Astrocyte (in vitro differentiated cells and primary cell): ENCODE data around the gene MGMT. TPM values are rescaled to one million over a fixed set of nuclear protein-coding genes. Genes with fewer than 3 reads are reported as not detected.

Experiments
- DNase-seq: peaks from one replicate; pipeline ENCODE4 v3.0.0-alpha.2; 2010; ENCODE audit warnings: low read depth
- FAIRE-seq: peaks from 2 replicates; lab custom pipeline; 2011; peaks lifted over from hg19 to GRCh38; lab: Jason Lieb, UNC
- H2AFZ ChIP-seq: 2 replicates; pipeline ENCODE4 v1.6.0; 2012; ENCODE audit warnings: low read depth, low read length, inconsistent platforms
- H3K27ac ChIP-seq: 2 replicates; pipeline ENCODE4 v1.5.1; 2011; ENCODE audit warnings: low read depth, low read length, inconsistent platforms
- H3K27me3 ChIP-seq: 2 replicates; pipeline ENCODE4 v1.6.0; 2011; ENCODE audit warnings: low read length, inconsistent platforms; ENCODE audit not compliant: insufficient read depth
- H3K36me3 ChIP-seq: 2 replicates; pipeline ENCODE4 v1.5.1; 2011; ENCODE audit warnings: low read length, inconsistent platforms; ENCODE audit not compliant: insufficient read depth
- H3K4me1 ChIP-seq: 2 replicates; pipeline ENCODE4 v1.5.1; 2011; ENCODE audit warnings: low read length, inconsistent platforms; ENCODE audit not compliant: insufficient read depth
- H3K4me2 ChIP-seq: 2 replicates; pipeline ENCODE4 v1.6.0; 2012; ENCODE audit warnings: low read length, inconsistent platforms
- H3K4me3 ChIP-seq: 2 replicates; pipeline ENCODE4 v1.5.1; 2011; ENCODE audit warnings: low read depth, mild to moderate bottlenecking, low read length, inconsistent platforms; ENCODE audit not compliant: insufficient read depth
- H3K79me2 ChIP-seq: 2 replicates; pipeline ENCODE4 v1.6.0; 2012; ENCODE audit warnings: mild to moderate bottlenecking, low read length, inconsistent platforms; ENCODE audit not compliant: insufficient read depth
- H3K9ac ChIP-seq: 2 replicates; pipeline ENCODE4 v1.6.0; 2012; ENCODE audit warnings: mild to moderate bottlenecking, low read length, inconsistent platforms
- H3K9me3 ChIP-seq: 2 replicates; pipeline ENCODE4 v1.5.1; 2012; ENCODE audit warnings: low read depth, mild to moderate bottlenecking, low read length, inconsistent platforms; ENCODE audit not compliant: insufficient read depth
- H4K20me1 ChIP-seq: 2 replicates; pipeline ENCODE4 v1.6.0; 2012; ENCODE audit warnings: low read length, inconsistent platforms; ENCODE audit not compliant: insufficient read depth
- H3K27ac Mint-ChIP-seq: one replicate; pipeline ENCODE4 v1.8.0; 2021; ENCODE audit warnings: mild to moderate bottlenecking, mixed read lengths; ENCODE audit not compliant: unreplicated experiment
- H3K27me3 Mint-ChIP-seq: one replicate; pipeline ENCODE4 v1.8.0; 2021; ENCODE audit warnings: low read depth, mixed read lengths; ENCODE audit not compliant: unreplicated experiment
- H3K36me3 Mint-ChIP-seq: one replicate; pipeline ENCODE4 v1.8.0; 2021; ENCODE audit warnings: low read depth, mixed read lengths; ENCODE audit not compliant: unreplicated experiment
- H3K4me1 Mint-ChIP-seq: one replicate; pipeline ENCODE4 v1.8.0; 2021; ENCODE audit warnings: low read depth, mixed read lengths; ENCODE audit not compliant: unreplicated experiment
- H3K4me3 Mint-ChIP-seq: one replicate; pipeline ENCODE4 v1.8.0; 2021; ENCODE audit warnings: mild to moderate bottlenecking, moderate library complexity, mixed read lengths; ENCODE audit not compliant: unreplicated experiment
- H3K9me3 Mint-ChIP-seq: one replicate; pipeline ENCODE4 v1.8.0; 2021; ENCODE audit warnings: mild to moderate bottlenecking, mixed read lengths; ENCODE audit not compliant: unreplicated experiment
- CTCF ChIP-seq: IDR thresholded peaks from 2 replicates; pipeline ENCODE4 v1.5.1; 2011; ENCODE audit warnings: low read depth, mild to moderate bottlenecking, inconsistent platforms, low read length, moderate library complexity; ENCODE audit not compliant: insufficient read depth
- EZH2 ChIP-seq: IDR thresholded peaks from 2 replicates; pipeline ENCODE4 v1.6.1; 2012; ENCODE audit warnings: mild to moderate bottlenecking, low read length, inconsistent platforms; ENCODE audit not compliant: insufficient read depth
- total RNA-seq: library from RNA; stranded (reverse); gene quantifications from 2 replicates; pipeline ENCODE4 v1.2.1, GENCODE V29; 2021

The MGMT gene
- total RNA-seq, 1 donor from 2014 or later = 9.5 TPM

DNA sequence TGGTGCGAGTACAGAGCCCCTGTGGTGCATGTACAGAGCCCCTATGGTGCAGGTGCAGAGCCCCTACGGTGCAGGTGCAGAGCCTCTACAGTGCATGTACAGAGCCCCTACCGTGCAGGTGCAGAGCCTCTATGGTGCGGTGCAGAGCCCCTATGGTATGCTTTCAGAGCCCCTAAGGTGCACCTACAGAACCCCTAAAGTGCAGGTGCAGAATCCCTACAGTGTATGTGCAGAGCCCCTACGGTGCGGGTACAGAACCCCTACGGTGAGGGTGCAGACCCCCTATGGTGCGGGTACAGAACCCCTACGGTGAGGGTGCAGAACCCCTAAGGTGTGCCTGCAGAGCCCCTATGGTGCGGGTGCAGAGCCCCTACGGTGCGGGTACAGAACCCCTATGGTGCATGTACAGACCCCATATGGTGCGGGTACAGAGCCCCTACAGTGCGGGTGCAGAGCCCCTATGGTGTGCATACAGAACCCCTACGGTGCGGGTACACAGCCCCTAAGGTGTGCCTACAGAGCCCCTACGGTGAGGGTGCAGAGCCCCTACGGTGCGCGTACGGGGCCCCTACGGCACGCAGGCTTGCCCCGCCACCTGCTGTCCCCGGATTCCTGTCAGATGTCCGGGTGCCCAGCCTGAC lies 53.5 kb downstream of the MGMT start:
- Histone ChIP-seq H3K79me2 (no peaks in the 10 kb centered on the region), H3K4me3 (no peak overlapping the region), H3K9me3 (no peaks in the 10 kb centered on the region), H3K36me3 (no peaks in the 10 kb centered on the region), H3K9ac (no peak overlapping the region), H3K4me2 (no peak overlapping the region), H3K27me3 (no peaks in the 10 kb centered on the region), H4K20me1 (peaks cover 8% of the 10 kb centered on the region), H2AFZ (no peak overlapping the region), H3K4me1 (peaks cover 6% of the 10 kb centered on the region), H3K27ac (no peak overlapping the region)
- peaks cover 5% of the 10 kb centered on the region for H3K4me1 Mint-ChIP-seq
- no peaks in the 10 kb centered on the region for H3K27me3 Mint-ChIP-seq
- peaks cover 3% of the 10 kb centered on the region for H3K36me3 Mint-ChIP-seq
- H3K9me3 Mint-ChIP-seq = peaks cover 2% of the 10 kb centered on the region
- FAIRE-seq (no peak), DNase-seq (no peak)
- TF ChIP-seq CTCF (no peak), EZH2 (no peak)
- no peak overlapping the region for H3K4me3 Mint-ChIP-seq
- H3K27ac Mint-ChIP-seq = no peak overlapping the region

DNA sequence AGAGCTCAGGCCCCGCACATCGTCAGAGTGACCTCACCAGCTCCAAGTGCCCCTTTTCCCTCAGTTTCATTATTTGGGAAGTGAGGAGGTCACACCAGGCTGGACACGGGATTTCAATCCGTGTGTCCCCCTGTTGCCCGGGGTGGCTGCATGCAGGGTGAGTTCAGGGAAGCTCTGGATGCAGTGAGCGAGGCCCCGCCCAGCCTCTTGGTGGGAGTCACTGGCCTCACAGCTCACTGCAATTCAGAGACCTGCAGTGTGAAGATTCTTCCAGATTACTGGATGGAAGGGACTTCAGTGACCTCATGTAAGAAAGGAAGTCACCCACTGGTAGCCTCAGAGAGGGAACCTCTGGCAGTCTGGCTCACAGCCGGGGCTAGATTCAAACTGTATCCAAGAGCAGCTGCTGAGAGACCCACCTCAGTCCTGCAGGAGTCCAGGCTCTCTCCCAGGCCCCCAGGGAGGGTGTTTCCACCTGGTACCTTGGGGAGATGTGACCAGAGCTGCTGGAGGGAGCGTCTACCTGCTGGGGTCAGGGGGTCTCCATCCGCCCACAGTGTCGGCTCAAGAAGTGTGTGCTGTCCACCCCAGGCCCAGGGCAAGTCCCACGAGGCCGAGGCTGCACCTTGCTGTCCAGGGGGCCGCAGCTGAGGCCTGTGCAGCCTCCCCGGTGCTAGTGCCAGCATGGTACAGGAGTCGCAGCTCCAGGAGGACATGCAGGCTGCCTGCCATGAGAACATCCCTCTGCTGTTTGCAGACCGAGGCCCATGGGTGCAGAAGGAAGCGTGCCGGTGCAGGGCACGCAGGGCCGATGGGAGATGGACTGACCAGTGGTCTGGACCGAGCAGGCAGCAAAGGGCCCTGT lies 54.4 kb downstream of the MGMT start:
- no peak for DNase-seq
- no peak for FAIRE-seq
- peaks cover 7% of the 10 kb centered on the region for H3K4me1 ChIP-seq
- H3K9me3 ChIP-seq = no peaks in the 10 kb centered on the region
- H3K27me3 ChIP-seq = no peaks in the 10 kb centered on the region
- H3K27ac Mint-ChIP-seq = no peak overlapping the region
- H3K27ac ChIP-seq = no peak overlapping the region
- no peak overlapping the region for H2AFZ ChIP-seq
- peaks cover 5% of the 10 kb centered on the region for H3K4me1 Mint-ChIP-seq
- no peak overlapping the region for H3K9ac ChIP-seq
- H3K27me3 Mint-ChIP-seq = no peaks in the 10 kb centered on the region
- H3K4me3 Mint-ChIP-seq = no peak overlapping the region
- peaks cover 2% of the 10 kb centered on the region for H3K9me3 Mint-ChIP-seq
- H3K4me3 ChIP-seq = no peak overlapping the region
- peaks cover 15% of the 10 kb centered on the region for H4K20me1 ChIP-seq
- H3K79me2 ChIP-seq = no peaks in the 10 kb centered on the region
- TF ChIP-seq CTCF (no peak), EZH2 (no peak)
- H3K36me3 Mint-ChIP-seq = peaks cover 3% of the 10 kb centered on the region
- H3K4me2 ChIP-seq = no peak overlapping the region
- H3K36me3 ChIP-seq = no peaks in the 10 kb centered on the region
